Activated effector memory CD4-positive, alpha-beta T cell treated with anti-CD3 and anti-CD28 coated beads, Interleukin-2, amount 50 U/mL, for 16 hours (primary cell): ENCODE results near the gene IGF1.

Experiments used
- DNase-seq: peaks from one replicate; pipeline ENCODE4 v3.0.0-alpha.2; 2020

Gene IGF1

DNA sequence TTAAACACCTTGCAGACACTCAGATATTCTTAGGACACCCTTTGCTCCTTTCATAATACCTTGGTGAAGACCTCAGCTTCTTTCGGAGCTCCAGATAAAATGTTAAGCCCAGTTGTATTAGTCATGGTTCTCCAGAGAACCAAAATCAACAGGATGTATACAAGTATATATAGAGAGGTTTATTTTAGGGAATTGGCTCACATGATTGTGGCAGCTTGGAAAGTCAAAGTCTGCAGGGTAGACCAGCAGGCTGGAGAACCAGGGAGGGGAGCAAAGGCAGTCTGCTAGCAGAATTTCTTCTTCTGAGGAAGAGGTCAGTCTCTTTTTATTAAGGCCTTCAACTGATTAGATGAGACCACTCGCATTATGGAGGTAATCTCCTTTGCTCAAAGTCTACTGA lies 6.9 kb upstream of the IGF1 start:
- DNase-seq: no peak

DNA sequence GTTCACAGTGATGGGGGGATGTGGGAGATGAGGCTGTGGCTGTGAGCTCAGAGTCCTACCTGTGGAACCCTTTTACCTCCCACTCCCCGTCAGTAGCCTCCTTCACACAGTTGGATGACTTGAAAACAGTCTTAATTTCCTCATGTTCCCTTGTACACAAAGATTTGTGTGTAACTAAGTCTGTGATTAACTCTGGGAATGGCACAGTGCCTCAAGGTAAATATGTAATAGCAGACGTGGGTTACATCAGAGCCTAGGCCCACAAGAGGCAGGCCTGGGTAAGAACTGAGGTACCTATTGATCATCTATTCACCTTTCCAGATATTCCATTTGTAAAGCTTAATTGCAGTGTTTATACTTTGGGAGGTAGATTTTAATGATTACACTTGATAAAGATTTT lies 5.8 kb upstream of the IGF1 start:
- no peak for DNase-seq

DNA sequence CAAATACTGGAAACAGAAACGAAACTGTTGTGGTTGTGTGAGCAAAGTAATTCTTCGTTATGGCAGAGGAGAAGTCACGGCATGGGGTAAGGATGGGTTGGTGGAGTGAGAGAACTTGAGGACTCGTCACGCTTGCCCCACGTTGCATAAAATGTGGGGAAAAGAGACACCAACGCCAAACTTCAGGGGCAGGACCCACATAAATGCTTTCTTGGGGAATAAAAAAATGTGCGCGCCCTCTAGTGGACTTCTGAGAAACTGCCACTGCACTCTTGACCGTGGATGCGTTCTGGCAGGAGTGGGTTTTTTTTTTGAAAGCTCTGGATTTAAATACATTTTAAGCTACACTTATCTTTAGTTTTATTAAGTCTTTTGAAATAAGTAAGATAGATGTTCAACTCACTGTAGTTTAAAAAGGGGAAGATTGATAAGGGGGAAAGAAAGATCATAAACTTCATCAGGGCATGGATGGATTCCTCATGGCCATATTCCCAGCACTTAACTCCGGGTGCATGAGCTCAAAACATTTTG lies 4.1 kb upstream of the IGF1 start:
- DNase-seq: peak; percentile 79

DNA sequence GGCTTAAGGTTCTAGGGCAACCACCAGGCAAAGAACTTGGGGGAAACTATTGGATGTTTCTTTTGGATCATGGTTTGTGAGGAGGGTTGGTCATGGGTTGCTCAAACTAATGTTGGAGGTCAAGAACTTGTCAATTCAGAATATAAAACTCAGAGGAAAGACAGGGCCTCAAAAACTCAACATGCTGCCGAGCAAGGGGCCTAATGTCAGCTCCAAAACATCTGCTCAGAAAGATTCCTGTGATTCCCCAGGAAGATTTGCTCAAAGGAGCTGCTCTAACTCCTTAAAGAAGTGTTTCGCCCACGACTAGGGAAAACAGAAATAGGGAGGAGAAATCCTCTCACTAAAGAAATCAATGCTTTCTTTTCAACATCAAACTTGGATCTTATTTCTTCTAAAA lies 3.7 kb upstream of the IGF1 start:
- DNase-seq: no peak

DNA sequence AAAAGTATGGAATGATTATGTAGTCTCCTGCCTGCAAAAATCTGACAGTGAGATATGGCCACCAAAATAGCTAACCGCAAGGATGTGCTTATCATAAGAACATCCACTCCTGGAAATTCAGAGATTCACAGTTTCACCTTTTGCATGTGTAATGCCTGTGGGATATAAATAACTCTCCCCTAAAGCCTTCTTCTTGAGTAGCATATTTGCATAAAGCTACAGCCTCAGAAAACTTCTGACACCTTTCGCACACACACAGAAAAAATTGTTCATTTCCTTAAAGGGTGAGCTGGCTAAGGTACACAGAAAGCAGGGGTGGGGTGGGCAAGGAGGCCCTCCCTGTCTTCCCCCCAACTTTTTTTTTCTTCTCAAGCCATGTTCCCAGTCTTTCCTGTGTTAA lies 3.1 kb upstream of the IGF1 start:
- DNase-seq: no peak

DNA sequence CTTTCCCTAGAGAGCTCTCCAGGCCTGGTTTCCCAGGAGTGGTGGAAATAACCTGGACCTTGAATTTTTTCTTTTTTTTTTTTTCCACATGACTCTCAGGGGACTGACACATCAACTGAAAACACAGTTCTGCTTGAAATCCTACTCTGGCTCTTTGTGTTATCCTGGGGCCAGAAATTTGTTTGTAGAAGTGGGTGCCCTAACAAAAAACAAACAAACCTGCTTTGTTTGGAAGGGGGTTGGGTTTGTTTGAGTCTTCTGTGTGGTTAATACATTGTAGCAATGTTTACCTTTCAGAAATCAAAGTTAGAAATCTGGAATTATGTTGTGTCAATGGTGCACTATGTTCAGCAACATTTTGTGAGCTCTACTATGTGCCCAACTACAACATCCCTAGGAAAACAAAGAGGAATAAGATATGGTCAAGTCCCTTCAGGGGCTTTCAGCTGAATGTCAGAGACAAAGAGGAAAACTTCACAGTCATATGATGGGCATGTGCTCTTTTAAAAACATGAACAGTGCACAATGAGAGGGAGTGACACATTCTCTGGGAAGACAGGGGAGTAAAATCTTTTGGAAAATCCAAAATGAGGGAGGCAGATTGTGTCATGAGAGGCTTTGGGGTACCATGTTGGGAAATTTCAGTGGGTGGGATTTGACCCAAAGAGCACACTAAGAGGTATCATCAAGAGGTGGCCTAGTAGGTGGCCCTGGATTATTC lies 1.5 kb upstream of the IGF1 start:
- DNase-seq: no peak

DNA sequence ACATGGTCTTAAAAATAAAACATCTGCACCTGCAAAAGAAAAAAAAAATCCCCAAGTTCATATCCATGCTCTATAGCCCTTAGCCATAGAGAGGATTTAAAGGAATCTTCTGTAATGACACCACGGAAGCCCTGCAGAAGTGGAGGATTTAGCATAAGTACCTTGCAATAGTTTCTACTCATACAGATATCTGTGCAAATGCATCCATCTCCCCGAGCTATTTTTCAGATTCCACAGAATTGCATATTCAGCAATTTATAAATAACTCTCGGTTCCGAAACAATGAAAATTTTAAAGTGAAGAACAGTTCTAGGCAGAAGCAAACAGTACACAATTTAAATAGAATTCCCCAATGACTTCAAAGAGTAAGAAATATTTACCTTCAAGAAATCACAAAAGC lies 424 bp downstream of the IGF1 start:
- no peak for DNase-seq

DNA sequence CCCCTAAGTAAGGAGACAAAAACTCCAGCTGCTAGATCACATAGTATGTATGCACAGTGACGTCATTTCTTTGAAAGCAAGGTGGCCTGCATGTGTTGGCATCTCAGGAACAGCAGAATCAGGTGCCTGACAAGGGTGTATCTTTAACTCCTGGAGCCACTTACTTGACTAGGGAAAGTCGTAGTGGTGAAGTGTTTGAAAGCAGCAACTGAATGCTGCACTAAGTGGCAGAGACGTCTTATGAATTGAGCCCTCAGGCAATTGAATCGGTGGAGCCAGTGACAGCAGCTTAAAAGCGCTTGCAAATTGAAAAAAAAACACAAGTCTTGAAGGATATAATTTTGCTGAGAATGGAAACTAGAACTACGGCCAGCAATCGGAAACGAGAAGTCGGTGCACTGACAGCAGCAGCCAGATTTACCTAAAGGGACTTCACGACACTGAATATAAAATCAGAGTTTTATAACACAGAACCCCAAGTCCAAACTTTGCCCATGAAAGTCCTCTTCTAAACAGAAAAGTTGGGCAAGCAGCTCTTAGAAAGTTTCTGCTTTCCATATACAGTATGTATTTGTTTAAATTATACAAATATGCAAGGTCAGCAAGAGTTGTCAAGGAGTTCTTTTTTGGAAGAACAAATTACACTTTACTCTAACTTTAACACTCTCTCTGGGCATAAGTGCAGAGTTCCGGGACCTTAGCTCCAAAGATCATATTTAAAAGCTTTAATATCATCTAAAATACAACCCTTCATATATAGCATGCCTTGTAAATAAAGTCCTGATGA lies 1.1 kb downstream of the IGF1 start:
- DNase-seq: no peak

DNA sequence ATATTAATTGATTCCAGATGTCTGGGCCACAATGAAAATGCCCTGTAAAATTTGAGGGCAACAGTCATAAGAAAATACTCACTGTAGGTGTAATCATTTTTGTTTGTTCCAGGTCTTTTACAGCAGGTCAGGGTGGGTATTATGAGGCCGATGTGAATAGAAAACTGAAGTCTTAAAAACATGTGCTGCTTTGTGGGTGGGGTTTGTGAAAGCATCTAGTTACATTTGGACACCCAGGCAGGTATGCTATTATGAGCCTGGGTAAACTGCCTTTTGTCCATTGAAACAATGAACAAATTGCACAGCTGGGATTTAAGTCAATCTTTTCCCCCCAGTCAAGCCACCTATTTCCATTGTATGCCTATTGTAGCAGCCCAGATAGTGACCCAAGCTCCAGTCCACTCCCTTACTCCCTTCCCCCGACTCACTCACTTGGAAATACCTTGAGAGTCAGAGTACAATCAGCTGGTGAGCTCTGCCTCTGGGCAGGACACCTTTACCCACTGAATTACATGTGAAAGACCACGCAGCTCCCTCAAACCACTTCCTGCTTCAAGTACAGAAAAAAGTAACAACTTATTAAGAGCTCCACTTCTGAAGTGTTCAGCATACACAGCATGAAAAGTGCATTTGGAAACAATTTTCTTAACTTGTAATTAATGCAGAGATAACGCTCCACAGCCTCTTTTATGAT lies 1.8 kb downstream of the IGF1 start:
- no peak for DNase-seq

DNA sequence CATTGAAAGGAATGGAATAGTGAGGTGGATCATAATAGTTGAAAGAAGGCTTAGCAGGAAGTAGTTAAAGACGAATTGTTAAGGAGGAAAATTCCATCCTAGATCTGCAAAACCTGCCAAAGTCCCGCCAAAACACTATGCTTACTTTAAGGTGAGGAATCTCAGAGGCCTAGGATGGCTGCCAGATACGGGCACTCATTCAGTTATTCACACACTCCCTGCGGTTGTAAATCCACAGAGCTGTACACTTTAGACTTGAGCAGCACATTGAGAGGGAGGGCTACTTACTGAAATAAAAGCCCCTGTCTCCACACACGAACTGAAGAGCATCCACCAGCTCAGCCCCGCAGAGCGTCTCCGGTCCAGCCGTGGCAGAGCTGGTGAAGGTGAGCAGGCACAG lies 5.0 kb downstream of the IGF1 start:
- no peak for DNase-seq

DNA sequence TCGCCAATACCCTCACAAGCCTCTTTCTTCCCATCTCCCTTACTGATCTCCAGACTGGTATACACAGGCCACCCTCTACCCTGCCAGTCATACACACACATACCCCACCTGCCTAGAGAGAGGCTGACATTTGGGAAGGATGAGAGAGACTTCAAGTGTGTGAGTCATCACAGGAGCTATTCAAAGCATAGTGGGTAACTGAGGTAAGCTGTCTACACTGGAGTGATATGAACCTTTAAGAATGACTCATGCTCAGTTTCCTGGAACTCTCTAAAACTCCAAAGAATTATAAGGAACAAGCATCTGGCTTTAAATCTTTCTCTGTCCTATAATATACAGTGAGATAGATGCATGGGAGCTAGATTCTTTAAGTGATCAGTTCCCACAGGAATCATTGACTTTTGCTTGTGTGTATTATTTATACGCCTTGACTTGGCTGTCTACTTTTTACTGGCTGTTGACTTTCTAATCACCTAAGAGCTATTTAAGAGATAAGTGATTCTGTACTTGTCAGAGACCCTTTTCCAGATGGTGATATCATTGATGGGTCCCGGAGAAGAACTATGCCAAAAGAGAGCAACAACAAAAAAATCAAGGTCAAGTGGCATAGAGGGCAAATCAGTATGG lies 5.8 kb downstream of the IGF1 start:
- no peak for DNase-seq

DNA sequence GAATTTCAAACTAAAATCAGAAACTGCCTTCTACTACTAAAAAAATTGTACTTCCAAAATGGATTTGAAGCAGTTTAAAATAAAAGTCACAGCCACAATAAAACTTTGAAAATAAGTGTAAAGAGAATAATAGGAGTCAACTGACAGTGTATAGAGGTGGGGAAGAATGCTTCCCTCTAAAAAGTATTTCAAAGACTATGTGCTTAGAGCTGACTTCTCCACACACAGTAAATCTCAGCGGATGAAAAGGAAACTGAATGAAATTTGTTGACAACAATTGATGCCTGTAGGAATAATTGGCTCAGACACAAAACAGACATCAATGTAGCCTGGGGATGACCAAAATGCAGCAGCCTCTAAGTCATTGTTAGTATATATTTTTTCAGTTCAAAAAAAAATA lies 7.9 kb downstream of the IGF1 start:
- no peak for DNase-seq

DNA sequence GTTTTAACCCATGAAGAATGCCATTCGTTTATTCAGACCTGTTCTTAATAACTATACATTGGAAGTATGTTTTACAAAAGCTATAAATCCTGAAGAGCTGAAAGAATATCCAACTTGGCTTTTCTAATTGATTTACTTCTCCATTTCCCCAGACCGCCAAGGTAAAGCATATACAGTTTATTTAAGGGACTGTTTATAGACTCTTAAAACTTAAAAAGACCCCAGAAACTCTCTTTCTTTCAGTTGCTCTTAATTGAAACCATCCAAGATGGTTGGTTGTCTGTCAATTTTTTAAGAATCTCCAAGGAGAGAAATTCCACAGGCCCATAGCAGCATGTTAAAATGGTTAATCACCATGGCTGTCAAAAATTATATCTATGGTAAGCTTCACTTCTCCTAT lies 8.8 kb downstream of the IGF1 start:
- no peak for DNase-seq

DNA sequence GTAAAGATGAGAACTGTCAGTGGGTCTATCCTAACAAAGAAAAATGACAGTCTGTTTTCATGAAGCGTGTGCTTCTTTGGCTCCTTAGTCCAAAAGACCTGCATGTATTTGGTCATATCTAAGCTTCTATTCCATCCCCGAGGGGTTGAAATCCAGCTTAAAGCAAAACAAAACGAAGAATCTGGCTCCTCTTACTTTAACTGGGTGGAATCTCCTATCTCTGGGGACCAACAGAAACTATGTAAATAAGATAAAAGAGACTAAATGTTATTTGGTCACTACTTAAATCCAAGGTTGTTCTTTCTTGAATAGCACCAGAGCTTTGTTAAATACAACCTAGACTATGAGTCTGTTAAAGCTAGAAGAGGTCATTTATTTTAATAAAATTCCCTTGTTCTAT lies 9.4 kb downstream of the IGF1 start:
- no peak for DNase-seq

DNA sequence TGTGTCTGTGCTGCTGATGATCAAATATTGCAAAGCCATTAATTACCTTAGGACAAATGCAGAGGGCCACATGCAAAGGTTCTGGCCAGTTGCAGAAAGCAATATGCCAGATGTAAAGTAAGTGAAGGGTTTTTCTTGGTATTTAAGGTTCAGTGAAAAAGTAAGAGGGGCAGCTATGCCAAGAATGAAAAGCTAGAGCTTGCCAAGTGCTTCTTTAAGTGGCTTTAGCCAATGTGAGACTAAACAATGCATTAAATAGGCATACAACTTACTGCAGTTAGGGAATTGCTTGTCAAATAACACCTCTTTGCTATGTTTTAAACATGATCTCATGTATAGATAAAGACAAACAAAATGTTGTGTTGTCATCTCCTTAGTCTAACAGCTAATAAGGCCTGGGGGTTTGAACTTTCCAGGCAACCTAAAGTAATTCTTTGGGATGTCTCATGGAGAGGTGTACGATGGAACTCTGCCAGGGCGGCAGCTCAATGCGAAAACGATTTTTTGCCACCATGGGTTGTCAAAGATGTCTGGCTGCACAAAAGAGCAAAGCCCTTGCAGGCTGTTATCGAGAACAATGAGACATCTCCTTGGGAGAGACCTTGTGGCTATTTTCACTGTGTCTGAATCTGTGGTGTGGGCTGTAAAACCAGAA lies 12.0 kb downstream of the IGF1 start:
- DNase-seq: no peak

DNA sequence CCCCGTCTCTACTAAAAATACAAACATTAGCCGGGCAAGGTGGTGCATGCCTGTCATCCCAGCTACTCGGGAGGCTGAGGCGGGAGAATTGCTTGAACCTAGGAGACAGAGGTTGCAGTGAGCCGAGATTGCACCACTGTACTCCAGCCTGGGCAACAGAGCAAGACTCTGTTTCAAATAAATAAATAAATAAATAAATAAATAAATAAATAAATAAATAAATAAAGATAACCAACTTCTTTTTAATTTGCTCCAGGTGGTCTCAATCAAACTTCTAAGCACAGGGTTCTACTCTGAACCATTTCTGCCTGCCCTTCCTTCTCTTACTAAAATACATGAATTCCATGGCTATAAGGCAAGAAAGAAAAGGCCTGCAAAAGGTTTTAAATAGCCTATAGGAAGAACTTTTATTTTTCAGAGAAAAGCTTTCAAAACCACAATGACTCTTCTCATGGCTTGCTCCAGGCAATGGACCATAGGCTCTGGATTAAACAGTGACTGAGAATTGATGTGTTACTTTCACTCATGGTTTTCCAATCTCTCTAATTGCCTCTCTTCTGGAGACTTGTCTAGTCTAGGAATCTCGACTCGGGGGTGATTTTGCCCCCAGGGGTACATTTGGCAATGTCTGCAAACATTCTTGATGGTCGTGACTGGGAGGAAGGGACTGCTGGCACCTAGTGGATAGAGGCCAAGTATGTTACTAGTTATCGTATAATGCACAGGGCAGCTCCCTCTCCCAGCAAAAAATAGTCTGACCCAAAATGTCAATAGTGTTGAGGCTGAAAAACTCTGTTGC lies 14.4 kb downstream of the IGF1 start:
- no peak for DNase-seq

DNA sequence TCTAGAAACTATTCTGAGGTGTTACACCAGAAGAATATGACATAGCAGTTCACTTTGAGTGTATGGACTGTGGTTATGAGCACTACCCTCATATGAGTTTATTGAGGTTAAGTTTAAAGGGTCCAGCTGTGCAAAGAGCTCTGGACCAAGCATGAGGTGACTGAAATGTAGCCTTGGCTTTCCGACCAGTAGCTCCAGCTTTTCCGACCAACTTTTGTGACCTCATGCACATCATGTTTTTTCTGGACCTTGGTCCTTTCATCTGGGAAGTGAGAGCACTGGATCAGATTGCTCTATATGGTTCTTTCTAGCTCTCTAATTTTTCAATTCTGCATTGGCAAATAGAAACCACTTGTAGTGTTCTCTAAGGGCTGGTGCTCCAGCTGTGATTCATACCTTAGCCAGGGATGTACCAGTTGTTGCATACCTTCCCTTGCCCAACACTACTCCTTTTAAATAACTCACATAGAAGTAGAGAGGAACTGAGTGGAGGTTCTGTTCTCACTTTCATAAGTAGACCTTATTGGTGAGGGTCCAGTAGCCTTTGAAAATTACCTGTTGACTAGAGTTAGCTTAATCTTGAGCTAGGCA lies 16.6 kb downstream of the IGF1 start:
- DNase-seq: no peak

DNA sequence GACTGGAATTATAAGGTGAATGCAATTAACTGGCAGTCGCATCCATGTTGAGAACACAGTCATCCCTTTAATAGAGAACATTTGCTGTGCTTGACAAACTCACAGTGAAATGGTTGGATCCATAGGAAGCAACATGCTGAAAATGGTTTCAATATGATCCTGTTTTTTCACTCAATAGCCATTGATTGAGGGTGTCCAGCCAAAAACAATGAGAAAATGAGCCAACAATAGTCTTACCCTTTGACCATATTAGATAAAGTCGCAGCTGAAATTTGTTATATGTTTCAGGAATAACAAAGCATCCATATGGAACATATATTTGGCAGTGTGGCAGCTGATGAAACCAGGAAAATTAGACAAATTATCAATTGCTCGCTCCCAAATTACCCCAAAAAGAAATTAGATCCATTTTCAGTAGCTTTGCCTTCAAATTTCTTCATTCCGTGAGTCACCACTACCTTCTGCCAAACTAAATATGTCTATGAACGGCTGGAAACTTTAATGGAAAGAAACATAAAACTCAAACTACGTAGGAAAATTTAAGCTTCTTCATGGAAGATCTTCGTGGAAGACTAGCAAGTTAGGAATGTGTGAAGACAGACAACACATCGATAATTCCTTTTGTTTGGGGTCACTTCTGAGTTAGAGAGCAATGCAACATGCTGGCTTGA lies 17.4 kb downstream of the IGF1 start:
- DNase-seq: no peak

DNA sequence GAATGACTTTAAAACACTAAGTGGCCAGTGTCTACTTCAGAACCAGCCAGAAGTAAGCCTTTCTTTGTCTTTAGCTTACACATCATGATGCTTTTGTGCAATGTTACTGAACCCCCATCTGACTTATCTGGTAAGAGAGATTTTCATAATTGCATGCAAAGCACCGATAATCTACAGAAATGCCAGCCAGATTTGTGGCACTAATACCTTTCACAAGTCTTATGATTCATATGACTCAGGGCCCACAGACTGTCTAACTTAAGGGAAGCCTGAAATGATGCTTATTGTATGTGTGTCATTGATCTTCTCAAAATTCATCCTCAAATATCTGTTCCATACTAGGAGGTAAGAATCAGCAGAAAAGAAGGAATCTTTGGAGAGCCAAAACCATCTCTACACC lies 18.0 kb downstream of the IGF1 start:
- DNase-seq: no peak

DNA sequence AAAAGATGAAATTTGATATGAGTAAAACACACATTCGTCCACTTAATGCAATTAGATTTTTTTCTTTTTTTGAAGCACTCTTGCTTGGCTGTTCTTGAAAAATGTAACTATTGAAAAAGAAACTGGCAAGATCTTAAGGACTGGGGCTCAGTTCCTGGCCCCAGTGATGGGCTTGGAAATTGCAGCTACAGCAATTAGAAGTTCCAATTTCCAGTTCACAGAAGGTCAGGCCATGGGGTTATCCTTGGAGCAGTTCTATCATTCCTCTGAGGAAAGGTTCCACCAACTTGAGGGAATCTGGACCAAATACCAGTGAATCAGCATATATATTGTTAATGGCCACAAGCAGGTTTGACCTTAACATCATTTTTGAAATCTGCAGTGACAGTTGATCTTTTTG lies 18.9 kb downstream of the IGF1 start:
- DNase-seq: no peak

DNA sequence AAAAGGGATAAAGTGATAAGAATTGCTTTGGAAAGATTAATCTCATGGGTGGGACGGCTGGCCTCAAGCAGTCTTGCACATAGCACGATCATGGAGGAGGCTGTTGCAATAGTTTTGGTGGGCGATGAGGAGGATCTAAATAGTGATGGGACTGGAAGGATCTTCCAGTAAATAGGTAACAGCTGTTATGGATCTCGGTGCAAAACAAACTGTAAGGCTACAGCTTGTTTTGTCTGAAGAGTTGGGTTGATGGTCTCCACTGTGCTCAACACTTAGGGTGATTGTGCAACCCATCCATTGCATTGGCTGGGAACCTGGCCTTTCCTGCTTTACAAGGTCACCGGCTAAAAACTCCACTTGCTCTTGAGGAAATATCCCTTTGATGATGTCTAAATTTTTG lies 21.0 kb downstream of the IGF1 start:
- no peak for DNase-seq
